PC-9 (cell line): ENCODE data around the gene TCF12.

Experiments used
- EZH2 ChIP-seq: fragments of 200-600 bp; sonication (generic); IDR thresholded peaks from 2 replicates; pipeline ENCODE4 v1.8.0; 2017; ENCODE audit warnings: antibody characterized with exemption, low read depth
- TF ChIP-seq, protein P1 (sequence below): fragments of 200-600 bp; sonication (generic); conservative IDR thresholded peaks from 2 replicates; pipeline ENCODE4 v1.6.1; 2017; ENCODE audit warnings: mixed run types, antibody characterized with exemption, mild to moderate bottlenecking, moderate library complexity

- TF ChIP-seq, protein P1, sequence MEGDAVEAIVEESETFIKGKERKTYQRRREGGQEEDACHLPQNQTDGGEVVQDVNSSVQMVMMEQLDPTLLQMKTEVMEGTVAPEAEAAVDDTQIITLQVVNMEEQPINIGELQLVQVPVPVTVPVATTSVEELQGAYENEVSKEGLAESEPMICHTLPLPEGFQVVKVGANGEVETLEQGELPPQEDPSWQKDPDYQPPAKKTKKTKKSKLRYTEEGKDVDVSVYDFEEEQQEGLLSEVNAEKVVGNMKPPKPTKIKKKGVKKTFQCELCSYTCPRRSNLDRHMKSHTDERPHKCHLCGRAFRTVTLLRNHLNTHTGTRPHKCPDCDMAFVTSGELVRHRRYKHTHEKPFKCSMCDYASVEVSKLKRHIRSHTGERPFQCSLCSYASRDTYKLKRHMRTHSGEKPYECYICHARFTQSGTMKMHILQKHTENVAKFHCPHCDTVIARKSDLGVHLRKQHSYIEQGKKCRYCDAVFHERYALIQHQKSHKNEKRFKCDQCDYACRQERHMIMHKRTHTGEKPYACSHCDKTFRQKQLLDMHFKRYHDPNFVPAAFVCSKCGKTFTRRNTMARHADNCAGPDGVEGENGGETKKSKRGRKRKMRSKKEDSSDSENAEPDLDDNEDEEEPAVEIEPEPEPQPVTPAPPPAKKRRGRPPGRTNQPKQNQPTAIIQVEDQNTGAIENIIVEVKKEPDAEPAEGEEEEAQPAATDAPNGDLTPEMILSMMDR: no peak
- TF ChIP-seq EZH2: no peak
Observed at GRCh38 chr15:57198131-57198530, 279.7 kb downstream of the TCF12 start.
